ENCODE results near the gene FBP1. TPM values are rescaled to one million over a fixed set of nuclear protein-coding genes. Genes with fewer than 3 reads are reported as not detected.

FBP1 gene
- total RNA-seq, 2 donors from 2014 or later: 28.5 to 39.9 TPM

DNA sequence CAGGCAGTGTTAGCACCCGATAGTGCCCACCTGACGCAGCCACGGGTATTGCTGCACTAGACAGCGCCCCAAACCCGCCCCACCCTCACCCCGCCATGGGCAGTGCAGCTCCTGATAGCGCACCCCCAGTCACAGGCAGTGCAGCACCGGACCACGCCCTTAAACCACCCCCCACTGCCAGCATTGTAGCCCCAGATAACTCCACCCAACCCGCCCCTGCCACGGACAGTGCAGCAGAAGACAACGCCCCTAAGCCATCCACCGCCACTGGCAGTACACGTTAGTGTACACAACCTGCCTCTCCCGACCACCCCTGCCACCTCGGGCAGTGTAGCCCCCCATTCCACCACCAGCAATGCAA is 85.3 kb downstream of the FBP1 start:
- Histone ChIP-seq H3K9me3 (no peaks in the 10 kb centered on the region), H3K4me3 (peak overlapping the region in 1 of 2 donors; percentile 25), H3K36me3 (replicated peaks in 1 of 2; ENCODE audit: insufficient read depth in 1 of 2, low read depth in 2 of 2) (no peaks in the 10 kb centered on the region), H3K4me1 (peaks cover 12% of the 10 kb centered on the region), H3K27ac (peak overlapping the region; percentile 52 to 86 (median 82)), H3K27me3 (no peaks in the 10 kb centered on the region)
- no peak for DNase-seq
- TF ChIP-seq POLR2A (IDR thresholded peaks at IDR 0.05): no peak
- TF ChIP-seq CTCF (IDR thresholded peaks at IDR 0.05): no peak
- intact Hi-C loops (cut with DNase I): loop anchor here (10.0 kb wide), 1 partner anchor 51 kb away; no protein-coding TSS in a partner anchor
- 47 to 80% methylated on average over 2 to 16 of the region's 16 CpGs for WGBS, 2 donors
- ATAC-seq: peak; percentile 12

Other genes starting within 250 kb of the FBP1 start
- gene PCAT7, start 84.4 kb downstream of the FBP1 start, total RNA-seq: under 1 TPM in 1 of 2 donors, not detected in 1; 0.78 TPM
- gene FBP2, start 45.7 kb downstream of the FBP1 start, total RNA-seq: 1 to 10 TPM in 1 of 2 donors, under 1 TPM in 1; 0.66 to 3.1 TPM
- gene AOPEP, start 87.2 kb upstream of the FBP1 start, total RNA-seq: 100 to 1,000 TPM in 1 of 2 donors, 10 to 100 TPM in 1; 81.5 to 224 TPM

Data from body of pancreas (tissue), 4 donors.